Skeletal muscle tissue (tissue), 4 donors: ENCODE data around the gene ATP1A1. TPM values are rescaled to one million over a fixed set of nuclear protein-coding genes. Genes with fewer than 3 reads are reported as not detected.

Experiments
- H3K27ac ChIP-seq: one replicate; pipeline ENCODE4 v1.7.0; 2013; ENCODE audit warnings: mild to moderate bottlenecking, low read depth, low read length, inconsistent platforms
- H3K27me3 ChIP-seq, 3 donors: one replicate each; pipeline ENCODE4 v1.7.0; 2013; ENCODE audit warnings: low read length in 3 of 3; ENCODE audit not compliant: control insufficient read depth in 3 of 3, insufficient read depth in 3 of 3
- H3K36me3 ChIP-seq, 3 donors: one replicate each; pipeline ENCODE4 v1.7.0; 2013; ENCODE audit warnings: low read length in 3 of 3; ENCODE audit not compliant: control insufficient read depth in 3 of 3, insufficient read depth in 3 of 3
- H3K4me1 ChIP-seq, 3 donors: one replicate each; pipeline ENCODE4 v1.7.0; 2013; ENCODE audit warnings: low read length in 3 of 3, mild to moderate bottlenecking in 3 of 3; ENCODE audit not compliant: control insufficient read depth in 3 of 3, insufficient read depth in 3 of 3
- H3K4me3 ChIP-seq, 3 donors: one replicate each; pipeline ENCODE4 v1.7.0; 2013; ENCODE audit warnings: low read length in 3 of 3
- H3K9ac ChIP-seq, 3 donors: one replicate each; pipeline ENCODE4 v1.7.0; 2013; ENCODE audit warnings: low read length in 3 of 3, mild to moderate bottlenecking in 3 of 3, moderate library complexity in 2 of 3, low read depth in 1 of 3
- H3K9me3 ChIP-seq, 3 donors: one replicate each; pipeline ENCODE4 v1.7.0; 2013; ENCODE audit warnings: low read length in 3 of 3; ENCODE audit not compliant: control insufficient read depth in 3 of 3
- total RNA-seq: library from RNA; depleted of rRNA; stranded (reverse); fragments of >200 nt; gene quantifications from one replicate; pipeline ENCODE4 v1.2.3, GENCODE V29; 2014
- donor health status: Osteomylitis.

ATP1A1 gene
- total RNA-seq, 1 donor from 2014 or later = 74.1 TPM

- H3K27me3 ChIP-seq = no peaks in the 10 kb centered on the region
- no peak overlapping the region for H3K4me3 ChIP-seq
- no peaks in the 10 kb centered on the region for H3K36me3 ChIP-seq
- no peak overlapping the region for H3K27ac ChIP-seq
- peaks cover 7 to 15% (median 14%) of the 10 kb centered on the region in 3 donors for H3K4me1 ChIP-seq
- no peak overlapping the region for H3K9ac ChIP-seq
- H3K9me3 ChIP-seq = no peaks in the 10 kb centered on the region
Observed at GRCh38 chr1:116368241-116368640, 4.8 kb upstream of the ATP1A1 start.

GRCh38 chr1:116370181-116370580 lies 2.9 kb upstream of the ATP1A1 start:
- Histone ChIP-seq H3K27me3 (no peaks in the 10 kb centered on the region), H3K9me3 (no peaks in the 10 kb centered on the region), H3K27ac (no peak overlapping the region), H3K36me3 (no peaks in the 10 kb centered on the region), H3K4me1 (peaks cover 19 to 27% (median 26%) of the 10 kb centered on the region in 3 donors), H3K9ac (no peak overlapping the region), H3K4me3 (no peak overlapping the region)

- Histone ChIP-seq H3K27ac (peak overlapping the region; percentile 90), H3K27me3 (no peaks in the 10 kb centered on the region), H3K4me3 (no peak overlapping the region), H3K4me1 (peaks cover 32 to 42% (median 42%) of the 10 kb centered on the region in 3 donors), H3K9ac (no peak overlapping the region), H3K36me3 (no peaks in the 10 kb centered on the region), H3K9me3 (no peaks in the 10 kb centered on the region)
Observed at GRCh38 chr1:116371752-116372151, 1.3 kb upstream of the ATP1A1 start.

GRCh38 chr1:116372191-116372590 lies 853 bp upstream of the ATP1A1 start:
- H3K4me1 ChIP-seq = peaks cover 36 to 46% (median 45%) of the 10 kb centered on the region in 3 donors
- peak overlapping the region; percentile 81 to 87 (median 84) for H3K9ac ChIP-seq
- no peaks in the 10 kb centered on the region for H3K36me3 ChIP-seq

GRCh38 chr1:116373431-116374352 lies 648 bp downstream of the ATP1A1 start:
- peak overlapping the region; percentile 79 to 88 (median 82) for H3K4me3 ChIP-seq
- no peaks in the 10 kb centered on the region for H3K9me3 ChIP-seq
- H3K4me1 ChIP-seq = peaks cover 50 to 52% (median 51%) of the 10 kb centered on the region in 3 donors
- peak overlapping the region; percentile 90 for H3K27ac ChIP-seq
- H3K27me3 ChIP-seq = no peaks in the 10 kb centered on the region
- H3K9ac ChIP-seq = peak overlapping the region; percentile 74 to 87 (median 85)
- no peaks in the 10 kb centered on the region for H3K36me3 ChIP-seq

More at GRCh38 chr1:116372191-116372590, 853 bp upstream of the ATP1A1 start:
- Histone ChIP-seq H3K9me3 (no peaks in the 10 kb centered on the region), H3K27me3 (no peaks in the 10 kb centered on the region), H3K4me3 (peak overlapping the region; percentile 66 to 88 (median 82)), H3K27ac (peak overlapping the region; percentile 90)

GRCh38 chr1:116374353-116375147 lies 1.5 kb downstream of the ATP1A1 start:
- H3K27ac ChIP-seq = peak overlapping the region; percentile 90
- peaks cover 58 to 60% (median 59%) of the 10 kb centered on the region in 3 donors for H3K4me1 ChIP-seq
- H3K9ac ChIP-seq = peak overlapping the region; percentile 71 to 87 (median 85)

GRCh38 chr1:116375148-116375886 lies 2.3 kb downstream of the ATP1A1 start:
- Histone ChIP-seq H3K27me3 (no peaks in the 10 kb centered on the region), H3K36me3 (no peaks in the 10 kb centered on the region), H3K9me3 (no peaks in the 10 kb centered on the region), H3K27ac (peak overlapping the region; percentile 90), H3K4me1 (peaks cover 65 to 68% (median 66%) of the 10 kb centered on the region in 3 donors), H3K9ac (peak overlapping the region; percentile 69 to 87 (median 85)), H3K4me3 (peak overlapping the region; percentile 79 to 88 (median 82))

More at GRCh38 chr1:116374353-116375147, 1.5 kb downstream of the ATP1A1 start:
- H3K9me3 ChIP-seq = no peaks in the 10 kb centered on the region
- no peaks in the 10 kb centered on the region for H3K27me3 ChIP-seq
- H3K4me3 ChIP-seq = peak overlapping the region; percentile 79 to 88 (median 82)
- H3K36me3 ChIP-seq = no peaks in the 10 kb centered on the region

GRCh38 chr1:116375887-116376728 lies 3.1 kb downstream of the ATP1A1 start:
- Histone ChIP-seq H3K36me3 (no peaks in the 10 kb centered on the region), H3K27me3 (no peaks in the 10 kb centered on the region), H3K9ac (peak overlapping the region; percentile 61 to 85 (median 69)), H3K27ac (peak overlapping the region; percentile 90), H3K9me3 (no peaks in the 10 kb centered on the region), H3K4me3 (peak overlapping the region; percentile 1 to 82 (median 79)), H3K4me1 (peaks cover 71 to 74% (median 72%) of the 10 kb centered on the region in 3 donors)

- Histone ChIP-seq H3K4me1 (peaks cover 74 to 75% (median 75%) of the 10 kb centered on the region in 3 donors), H3K4me3 (peak overlapping the region; percentile 1 to 82 (median 79)), H3K36me3 (no peaks in the 10 kb centered on the region), H3K27ac (peak overlapping the region; percentile 90), H3K9me3 (no peaks in the 10 kb centered on the region), H3K9ac (peak overlapping the region; percentile 62 to 85 (median 72)), H3K27me3 (no peaks in the 10 kb centered on the region)
Observed at GRCh38 chr1:116376729-116377086, 3.7 kb downstream of the ATP1A1 start.
